GM18870 (cell line): ENCODE results near the gene SLC19A3.
"Not testable (repeated sequence)": the region's sequence is repeated elsewhere in the genome, so short reads cannot be mapped to it uniquely, and the experiment has no call there.

Experiments used
- ATAC-seq: cut with Tn5 transposase; IDR thresholded peaks from one replicate; pipeline ENCODE4 v1.9.1; 2021; ENCODE audit warnings: moderate library complexity; ENCODE audit not compliant: unreplicated experiment

Gene SLC19A3

DNA sequence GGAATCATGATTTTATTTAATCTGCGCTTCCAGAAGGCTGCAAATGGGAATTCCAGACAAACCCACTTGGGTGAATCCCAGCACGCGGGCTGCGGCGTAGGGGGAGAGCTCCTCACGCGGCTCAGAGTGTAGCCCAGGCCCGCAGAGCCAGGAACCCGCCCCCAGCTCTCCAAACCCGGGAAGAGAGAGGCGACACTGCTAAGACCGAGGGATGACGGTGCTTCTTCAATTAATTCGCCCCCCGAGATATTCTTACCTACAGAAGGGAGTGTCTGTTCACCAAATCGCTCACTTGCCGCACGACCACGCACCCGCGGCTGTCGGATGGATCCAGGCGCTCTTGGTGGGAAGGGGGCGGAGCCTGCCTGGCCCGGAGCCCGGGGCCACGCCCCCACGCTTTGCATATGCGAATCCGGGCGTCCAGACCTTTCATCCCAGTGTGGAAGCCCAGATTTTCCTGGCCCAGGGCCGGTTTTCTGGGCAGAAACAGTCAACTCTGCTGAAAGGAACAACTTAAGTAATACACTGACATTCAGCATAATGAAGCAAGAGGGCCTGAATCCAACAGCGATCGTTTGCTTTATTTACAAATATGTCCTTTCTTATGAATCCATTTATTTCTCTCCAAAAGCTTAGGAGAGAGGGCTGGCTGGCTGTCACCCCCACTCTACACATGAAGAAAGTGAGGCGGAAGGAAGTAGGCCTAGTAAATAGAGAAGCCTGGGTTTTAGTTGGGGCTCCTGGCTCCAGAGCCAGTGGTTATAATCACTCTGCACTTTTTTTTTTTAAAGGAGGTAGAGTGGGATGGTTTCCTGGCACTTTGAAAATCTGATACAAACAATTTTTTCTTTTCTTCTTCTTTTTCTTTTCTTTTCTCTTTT lies at the start of gene SLC19A3:
Gene SLC19A3 (minus strand): TSS at position 342 of the 881 bp plus-strand sequence. CDS start 15,710 bp downstream, outside the sequence.
- no peak for ATAC-seq

DNA sequence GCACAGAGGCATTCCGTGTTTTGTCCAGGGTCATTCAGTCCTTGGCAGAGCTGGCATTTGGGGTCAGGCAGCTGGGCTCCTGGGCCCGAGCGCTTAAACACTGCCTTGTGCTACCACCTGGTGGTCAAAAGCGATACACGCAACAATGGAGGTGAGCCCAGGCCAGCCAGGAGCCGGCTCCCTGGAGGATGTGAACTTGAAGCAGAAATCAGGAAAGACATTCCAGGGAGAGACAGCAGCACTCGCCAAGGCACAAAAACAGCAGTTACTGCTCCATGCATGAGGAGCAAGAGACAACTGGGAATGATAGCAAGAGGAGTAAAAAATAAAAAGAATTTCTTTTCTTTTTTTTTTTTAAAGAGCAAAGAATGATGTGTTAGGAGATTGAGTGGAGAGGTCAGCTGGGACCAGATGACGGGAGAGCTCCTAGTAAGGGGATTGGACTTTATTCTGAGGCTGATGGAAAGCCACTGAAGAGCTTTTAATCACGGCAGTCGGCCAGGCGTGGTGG lies 48.6 kb upstream of the SLC19A3 start:
- ATAC-seq: peak; percentile 91

DNA sequence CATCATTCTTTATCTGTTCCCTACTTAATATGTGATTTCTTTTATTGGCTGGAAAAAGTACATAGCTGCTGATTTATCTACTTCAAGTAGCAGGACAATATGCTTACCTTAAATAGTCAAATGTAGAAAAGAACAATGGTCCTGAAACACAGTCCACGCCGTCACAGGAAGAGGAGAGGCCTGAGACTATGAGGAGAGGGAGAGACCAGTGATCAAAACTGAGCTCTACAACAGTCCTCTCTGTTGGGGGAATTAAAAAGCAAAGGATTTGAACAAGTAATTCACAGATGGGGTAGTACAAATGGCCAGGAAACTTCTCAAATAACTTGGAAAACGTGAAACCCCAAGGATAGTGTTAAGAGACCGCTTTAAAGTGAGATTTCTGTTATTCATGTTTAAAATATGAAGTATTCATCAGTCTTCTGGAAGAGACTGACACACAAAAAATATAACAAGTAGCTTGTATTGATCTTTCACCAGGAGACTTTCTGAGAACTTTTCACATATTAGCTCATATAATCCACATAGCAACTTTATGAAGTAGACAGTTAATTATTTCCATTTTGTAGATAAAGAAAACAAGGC lies 48.1 kb upstream of the SLC19A3 start:
- ATAC-seq: peak; percentile 9

DNA sequence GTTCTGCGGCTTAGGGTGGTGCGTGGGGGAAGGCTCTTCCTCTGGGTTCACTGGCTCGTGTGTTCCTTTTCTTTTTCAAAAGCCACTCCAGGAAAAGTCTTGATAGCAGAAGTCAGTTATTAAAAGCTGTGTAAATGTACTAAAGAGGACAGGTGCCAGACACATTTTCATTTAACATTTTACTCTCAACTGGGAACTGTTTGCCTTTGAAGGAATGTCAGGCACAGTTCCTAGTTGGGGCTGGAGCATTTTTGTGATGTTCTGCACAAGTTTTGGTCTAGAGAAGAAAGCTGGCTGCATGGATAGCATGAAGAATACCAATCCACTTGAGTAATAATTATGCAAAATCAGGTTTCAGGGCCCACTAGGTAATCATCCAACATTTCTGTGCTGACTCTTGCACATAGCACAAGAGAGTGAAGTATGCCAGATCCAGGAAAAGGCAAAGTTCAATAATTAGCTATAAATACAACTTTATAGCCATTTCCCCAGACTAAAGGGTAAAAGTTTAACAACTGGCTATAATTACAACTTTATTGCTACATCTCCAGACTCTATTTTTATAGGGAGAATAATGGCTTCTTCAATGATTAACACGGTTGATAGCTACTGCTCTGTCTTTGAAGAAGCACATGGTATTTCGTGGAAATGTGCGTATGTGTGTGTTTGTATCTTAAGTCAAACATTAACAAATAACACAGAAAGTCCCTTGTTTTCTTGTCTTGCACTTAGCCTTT lies 44.1 kb upstream of the SLC19A3 start:
- no peak for ATAC-seq

DNA sequence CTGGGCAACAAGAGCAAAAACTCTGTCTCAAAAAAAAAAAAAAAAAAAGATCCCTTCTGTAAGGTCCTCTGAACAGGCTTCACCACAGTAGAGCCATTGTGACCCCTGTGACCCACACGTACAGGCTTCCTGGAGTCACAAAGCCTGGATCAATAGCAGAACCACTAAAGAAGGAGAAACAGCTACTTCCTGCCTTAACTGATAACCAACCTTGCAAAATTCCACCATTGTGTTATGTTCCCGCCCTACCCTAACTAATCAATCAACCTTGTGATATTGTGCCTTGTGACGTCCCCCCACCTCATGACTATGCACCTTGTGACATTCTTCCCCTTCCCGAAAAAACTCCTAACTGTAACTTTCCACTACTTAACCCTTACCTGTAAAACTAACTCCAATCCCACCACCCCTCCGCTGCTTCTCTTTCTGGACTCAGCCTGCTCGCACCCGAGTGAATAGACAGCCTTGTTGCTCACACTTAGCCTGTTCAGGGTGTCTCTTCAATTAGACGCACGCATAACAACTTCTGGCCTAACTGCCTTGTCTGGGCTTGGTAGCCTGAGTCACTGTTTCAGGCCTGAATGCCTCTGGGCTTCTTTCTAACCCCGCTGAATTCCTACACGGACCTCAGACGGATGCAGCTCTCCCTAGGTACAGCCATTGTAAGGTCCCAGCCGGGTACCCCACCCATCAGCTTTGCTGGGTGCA lies 41.7 kb upstream of the SLC19A3 start:
- no peak for ATAC-seq

DNA sequence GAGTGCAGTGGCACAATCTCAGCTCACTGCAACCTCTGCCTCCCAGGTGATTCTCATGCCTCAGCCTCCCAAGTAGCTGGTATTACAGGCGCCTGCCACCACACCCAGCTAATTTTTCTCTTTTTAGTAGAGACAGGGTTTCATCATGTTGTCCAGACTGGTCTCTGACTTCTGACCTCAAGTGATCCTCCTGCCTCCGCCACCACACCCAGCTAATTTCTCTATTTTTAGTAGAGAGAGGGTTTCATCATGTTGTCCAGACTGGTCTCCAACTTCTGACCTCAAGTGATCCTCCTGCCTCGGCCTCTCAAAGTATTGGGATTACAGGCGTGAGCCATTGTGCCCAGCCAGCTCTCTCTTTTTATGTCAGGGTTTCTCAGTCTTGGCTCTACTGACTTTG lies 38.4 kb upstream of the SLC19A3 start:
- ATAC-seq: not testable (repeated sequence)

DNA sequence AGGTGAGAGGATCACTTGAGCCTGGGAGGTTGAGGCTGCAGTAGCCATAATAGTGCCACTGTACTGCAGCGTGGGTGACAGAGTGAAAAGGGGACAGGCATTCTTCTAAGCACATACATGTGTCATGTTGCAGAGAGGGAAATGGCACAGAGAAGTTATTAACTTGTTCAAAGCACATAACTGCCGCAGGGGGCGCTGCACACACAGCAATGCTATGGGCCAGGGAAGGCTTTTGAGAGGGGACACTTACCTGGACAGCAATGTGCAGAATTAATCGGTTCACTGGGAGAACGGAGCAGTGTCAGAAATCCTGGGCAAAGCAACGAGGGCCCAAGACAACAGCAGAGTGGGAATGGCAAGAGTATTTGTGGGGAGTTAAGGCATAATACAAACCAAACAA lies 30.3 kb upstream of the SLC19A3 start:
- ATAC-seq: no peak

DNA sequence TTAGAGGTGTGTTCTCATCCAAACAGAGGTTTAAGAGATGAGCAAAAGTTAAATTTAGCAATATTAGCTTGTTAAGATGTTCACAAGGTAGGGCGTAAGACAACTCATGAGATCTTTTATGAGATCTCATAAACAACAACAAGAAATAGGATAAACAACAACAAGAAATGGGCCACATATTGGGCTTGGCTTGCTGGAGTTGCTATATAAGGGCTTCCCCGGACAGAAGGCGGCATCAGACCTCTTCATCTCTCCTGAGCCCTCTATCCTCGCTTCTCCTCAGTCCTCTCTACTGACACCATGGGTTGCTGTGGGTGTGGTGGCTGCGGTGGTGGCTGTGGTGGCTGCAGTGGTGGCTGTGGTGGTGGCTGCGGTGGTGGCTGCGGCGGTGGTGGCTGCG lies 27.8 kb upstream of the SLC19A3 start, which contains the start of gene SCYGR8:
Gene SCYGR8 (plus strand): TSS at position 301 of the 400 bp plus-strand sequence. CDS start 0 bp downstream, at position 301.
- ATAC-seq: no peak

DNA sequence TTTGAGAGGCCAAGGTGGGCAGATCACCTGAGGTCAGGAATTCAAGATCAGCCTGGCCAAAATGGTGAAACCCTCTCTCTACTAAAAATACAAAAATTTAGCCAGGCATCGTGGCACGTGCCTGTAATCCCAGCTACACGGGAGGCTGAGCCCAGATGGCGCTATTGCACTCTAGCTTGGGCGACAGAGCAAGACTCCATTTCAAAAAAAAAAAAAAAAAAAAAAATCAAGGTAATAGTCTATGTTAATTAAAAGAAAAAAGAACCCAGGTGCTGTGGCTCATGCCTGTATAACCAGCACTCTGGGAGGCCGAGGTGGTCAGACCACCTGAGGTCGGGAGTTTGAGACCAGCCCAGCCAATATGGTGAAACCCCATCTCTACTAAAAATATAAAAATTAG lies 22.9 kb upstream of the SLC19A3 start:
- not testable (repeated sequence) for ATAC-seq

DNA sequence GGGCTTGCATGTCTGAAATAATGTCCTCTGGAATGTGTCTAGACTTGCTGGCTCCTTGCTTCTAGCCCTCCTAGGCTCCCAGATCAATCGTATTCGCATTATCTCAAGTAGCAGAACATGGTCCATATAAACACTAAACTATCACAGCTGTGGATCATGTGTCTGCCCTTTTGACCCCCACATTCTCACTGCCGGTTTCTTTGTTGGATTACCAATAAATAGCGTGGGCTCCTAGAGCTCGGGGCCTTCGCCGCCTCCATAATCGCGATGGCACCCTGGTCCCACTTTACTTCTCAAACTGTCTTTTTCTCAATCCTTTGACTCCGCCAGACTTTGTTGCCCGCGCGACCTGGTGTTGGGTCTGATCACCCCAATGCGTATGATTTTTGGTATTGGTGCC lies 21.5 kb upstream of the SLC19A3 start:
- no peak for ATAC-seq

DNA sequence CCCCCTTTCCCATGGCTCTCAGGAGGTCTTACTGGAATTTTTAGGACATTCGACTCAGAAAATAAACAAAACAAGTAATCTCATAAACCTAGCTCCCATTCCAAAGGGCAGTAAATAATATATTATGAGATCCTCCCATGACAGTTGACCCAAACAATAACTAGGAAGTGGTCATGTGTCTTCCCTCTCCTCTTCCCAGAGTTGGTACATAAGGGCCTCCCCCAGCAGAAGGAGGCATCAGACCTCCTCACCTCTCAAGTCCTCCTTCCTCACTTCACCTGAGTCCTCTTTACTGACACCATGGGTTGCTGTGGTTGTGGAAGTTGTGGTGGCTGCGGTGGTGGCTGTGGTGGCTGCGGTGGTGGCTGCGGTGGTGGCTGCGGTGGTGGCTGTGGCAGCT lies 10.2 kb upstream of the SLC19A3 start, which contains the start of gene SCYGR7:
Gene SCYGR7 (plus strand): TSS at position 301 of the 400 bp plus-strand sequence. CDS start 0 bp downstream, at position 301.
- no peak for ATAC-seq

DNA sequence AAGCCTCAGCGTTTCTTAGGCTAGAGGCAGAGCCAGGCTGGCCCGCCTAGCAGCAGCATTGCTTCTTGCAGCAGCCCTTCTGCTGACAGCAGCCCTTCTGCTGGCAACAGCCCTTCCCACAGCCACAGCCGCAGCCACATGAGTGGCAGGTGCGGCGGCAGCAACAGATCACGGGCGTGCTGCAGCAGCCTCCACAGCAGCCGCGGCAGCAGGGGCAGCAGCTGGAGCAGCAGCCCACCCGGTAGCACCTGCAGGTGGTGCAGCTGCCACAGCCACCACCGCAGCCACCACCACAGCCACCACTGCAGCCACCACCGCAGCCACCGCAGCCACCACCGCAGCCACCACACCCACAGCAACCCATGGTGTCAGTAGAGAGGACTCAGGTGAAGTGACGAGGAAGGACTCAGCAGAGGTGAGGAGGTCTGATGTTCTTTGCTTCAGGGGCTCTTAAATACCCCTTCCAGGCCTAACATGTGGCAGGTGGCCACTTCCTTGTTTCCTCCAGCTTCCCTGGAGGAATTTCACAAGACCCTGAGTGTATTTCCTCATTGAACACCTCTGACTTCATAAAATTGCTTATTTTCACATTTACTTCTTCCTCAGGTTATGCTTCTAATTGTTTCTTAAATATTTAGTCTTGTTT lies 6.7 kb upstream of the SLC19A3 start, which contains the start of gene SCYGR6:
Gene SCYGR6 (minus strand): TSS at position 364 of the 646 bp plus-strand sequence. CDS start 0 bp downstream, at position 364.
- no peak for ATAC-seq

DNA sequence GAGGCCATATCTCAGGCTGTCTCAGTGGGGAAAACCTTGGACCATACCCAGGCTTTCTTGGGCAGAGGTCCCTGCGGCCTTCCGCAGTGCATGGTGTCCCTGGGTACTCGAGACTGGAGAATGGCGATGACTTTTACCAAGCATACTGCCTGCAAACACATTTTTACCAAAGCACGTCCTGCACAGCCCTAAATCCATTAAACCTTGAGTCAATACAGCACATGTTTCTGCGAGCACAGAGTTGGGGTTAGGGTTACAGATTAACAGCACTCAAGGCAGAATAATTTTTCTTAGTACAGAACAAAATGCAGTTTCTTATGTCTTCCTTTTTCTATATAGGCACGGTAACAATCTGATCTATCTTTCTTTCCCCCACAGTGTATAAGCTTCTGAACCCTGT lies 5.0 kb upstream of the SLC19A3 start:
- ATAC-seq: not testable (repeated sequence)

DNA sequence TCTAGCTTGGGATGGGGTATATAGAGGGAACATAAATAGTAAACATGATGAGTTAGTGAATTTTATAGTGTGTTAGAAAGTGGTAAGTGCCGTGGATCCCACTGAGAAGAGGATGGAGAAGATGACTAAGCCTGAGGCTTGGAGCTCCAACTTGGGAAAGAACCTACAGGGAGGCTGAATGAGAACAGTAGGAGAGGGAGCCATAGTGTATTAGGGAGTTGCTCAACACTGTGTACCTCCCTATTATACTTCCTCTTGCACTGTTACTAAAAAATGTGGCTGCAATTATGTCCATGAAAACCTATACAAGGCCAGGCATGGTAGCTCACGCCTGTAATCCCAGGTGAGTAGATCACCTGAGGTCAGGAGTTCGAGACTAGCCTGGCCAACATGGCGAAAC lies 2.9 kb upstream of the SLC19A3 start:
- ATAC-seq: no peak

DNA sequence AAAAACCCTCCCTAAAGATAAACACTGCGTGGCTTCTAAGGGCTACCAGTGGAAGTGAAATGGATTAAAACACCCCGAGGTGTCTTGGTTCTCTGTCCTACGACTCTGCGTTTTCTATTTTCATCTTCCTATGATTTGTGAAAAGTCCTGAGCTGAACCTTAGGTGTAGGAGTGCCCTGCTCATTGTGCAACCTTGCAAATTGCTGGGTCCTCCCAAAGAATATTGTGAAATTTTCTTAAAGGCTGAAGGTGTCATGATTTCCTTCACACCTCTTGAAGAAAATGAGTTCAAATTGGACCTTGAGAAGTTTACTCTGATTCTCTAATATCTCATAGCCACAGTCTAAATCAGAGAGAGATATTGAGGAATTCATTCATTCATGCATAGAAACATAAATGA lies 1.8 kb upstream of the SLC19A3 start:
- ATAC-seq: no peak

DNA sequence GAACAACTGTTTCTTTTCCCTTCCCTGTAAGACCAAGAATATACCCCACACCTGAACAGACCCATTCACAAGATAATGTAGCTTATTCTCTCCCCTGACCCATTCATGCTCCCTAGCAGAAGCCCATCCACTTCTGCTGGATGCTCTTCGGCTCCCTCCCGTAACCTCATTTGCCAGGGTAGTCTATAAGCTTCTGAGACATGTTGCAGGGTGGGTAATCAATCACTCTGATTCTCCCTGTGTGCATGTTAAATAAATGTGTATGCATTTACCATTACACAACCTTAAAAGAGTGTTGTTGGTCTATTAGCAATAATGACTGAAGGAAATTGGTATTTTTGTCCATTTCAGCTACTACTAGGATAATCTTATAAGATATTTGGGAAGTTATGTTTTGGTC lies 1.3 kb downstream of the SLC19A3 start:
- ATAC-seq: no peak

DNA sequence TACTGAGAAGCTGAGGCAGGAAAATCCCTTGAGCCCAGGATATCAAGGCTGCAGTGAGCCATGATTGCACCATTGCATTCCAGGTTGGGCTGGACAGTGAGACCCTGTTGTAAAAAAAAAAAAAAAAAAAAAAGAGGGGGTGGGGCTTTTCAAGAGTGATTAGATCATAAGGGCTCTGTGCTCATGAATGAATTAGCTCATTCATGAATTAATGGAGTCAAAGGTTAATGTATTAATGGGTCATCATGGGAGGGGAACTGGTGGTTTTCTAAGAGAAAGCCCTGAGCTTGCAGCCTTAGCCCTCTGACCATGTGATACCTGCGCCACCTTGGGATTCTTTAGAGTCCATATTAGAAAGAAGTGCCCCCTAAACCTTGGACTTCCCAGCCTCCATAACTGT lies 4.5 kb downstream of the SLC19A3 start:
- ATAC-seq: no peak

DNA sequence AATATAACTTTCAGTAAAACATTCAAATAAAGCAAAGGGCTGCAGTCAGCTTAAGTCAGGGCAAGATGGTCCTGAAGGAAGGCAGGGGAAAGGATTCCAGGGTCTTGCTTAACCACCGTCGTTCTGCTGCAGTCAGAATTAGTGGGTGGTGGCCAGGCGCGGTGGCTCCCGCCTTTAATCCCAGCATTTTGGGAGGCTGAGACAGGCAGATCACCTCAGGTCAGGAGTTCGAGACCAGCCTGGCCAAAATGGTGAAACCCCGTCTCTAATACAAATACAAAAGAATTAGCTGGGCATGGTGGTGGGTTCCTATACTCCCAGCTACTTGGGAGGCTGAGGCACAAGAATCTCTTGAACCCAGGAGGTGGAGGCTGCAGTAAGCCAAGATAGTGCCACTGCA lies 6.8 kb downstream of the SLC19A3 start:
- no peak for ATAC-seq

DNA sequence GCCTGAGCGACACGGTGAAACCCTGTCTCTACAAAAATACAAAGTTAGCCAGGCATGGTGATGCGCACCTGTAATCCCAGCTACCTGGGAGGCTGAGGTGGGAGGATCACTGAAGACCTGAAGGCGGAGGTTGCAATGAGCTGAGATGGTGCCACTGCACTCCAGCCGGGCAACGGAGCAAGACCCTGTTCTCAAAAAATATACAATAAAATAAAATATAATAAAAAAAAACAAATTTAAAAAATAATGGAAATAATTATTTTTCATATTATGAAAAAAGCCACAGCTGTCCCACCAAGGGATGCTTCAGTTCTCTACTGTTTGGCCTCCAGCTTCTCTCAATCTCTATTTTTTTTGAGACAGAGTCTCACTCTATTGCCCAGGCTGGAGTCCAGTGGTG lies 10.4 kb downstream of the SLC19A3 start:
- ATAC-seq: no peak

DNA sequence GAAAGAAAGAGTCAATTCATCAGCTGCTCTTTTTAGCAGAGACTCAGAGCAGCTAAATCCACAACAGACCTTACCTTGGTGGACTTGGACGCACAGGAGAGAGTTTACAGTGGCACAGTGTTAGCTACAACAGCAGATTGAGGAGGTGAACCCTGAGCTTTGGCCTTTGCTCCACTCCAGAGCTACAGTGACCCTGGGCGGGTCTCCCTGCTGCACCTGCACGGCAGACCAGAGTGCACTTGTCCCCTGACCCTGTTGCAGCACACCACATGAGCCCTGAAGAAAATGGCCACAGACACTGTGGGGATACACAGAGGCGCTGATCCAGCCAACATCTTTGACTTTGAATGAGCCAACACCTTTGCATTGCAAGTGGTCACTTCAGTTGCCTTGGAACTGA lies 11.0 kb downstream of the SLC19A3 start:
- ATAC-seq: no peak
